Smooth muscle cell of the brain vasculature (primary cell): ENCODE results near the gene ZFP3.
"Not testable (repeated sequence)": the region's sequence is repeated elsewhere in the genome, so short reads cannot be mapped to it uniquely, and the experiment has no call there.

Experiments used
- DNase-seq: peaks from one replicate; pipeline ENCODE4 v3.0.0-alpha.2; 2012; ENCODE audit warnings: low read depth, low spot score

Gene ZFP3

DNA sequence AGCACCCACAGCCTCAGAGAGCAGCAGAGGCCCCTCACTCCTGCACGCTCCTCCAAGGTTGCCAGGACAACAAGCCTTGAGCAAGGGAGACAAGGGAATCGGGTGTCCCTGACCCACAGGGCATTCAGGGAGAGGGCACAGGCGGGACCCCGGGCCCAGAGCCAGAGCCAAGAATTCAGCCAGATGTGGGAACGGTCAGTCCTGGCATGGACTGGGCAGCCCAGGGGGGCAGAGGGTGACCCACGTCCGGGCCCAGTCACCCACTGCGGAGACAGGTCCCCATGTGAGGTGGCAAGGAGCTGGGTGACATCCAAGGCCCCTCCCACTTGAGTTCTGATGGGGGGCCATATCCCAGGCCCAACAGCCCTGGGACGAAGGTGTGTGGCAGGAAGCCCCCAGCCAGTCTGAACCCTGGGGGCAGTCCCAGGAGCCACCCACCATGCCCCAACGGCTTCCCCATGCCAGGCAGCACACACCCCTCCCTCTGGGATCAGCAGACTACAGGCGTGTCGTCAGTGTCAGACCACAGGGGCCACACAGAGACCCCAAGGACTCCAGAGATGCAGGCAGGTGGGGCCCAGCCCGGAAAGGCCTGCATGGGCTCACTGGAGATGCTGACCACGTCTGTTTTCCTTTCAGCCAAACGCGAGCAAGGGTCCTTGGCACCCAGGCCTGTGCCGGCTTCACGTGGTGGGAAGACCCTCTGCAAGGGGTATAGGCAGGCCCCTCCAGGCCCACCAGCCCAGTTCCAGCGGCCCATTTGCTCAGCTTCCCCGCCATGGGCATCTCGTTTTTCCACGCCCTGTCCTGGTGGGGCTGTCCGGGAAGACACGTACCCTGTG lies 60.6 kb downstream of the ZFP3 start:
- DNase-seq = no peak

- no peak for DNase-seq
These were observed 61.1 kb downstream of the ZFP3 start for GRCh38 chr17:5139458-5139732.

DNA sequence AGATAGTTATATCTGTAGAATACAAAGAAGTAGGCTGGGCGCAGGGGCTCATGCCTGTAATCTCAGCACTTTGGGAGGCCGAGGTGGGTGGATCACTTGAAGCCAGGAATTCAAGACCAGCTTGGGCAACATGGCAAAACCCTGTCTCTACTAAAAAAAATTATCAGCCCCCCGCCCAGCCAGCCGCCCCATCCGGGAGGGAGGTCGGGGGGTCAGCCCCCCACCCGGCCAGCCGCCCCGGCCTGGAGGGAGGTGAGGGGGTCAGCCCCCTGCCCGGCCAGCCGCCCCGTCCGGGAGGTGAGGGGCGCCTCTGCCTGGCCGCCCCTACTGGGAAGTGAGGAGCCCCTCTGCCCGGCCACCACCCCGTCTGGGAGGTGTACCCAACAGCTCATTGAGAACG lies 64.6 kb downstream of the ZFP3 start:
- not testable (repeated sequence) for DNase-seq
